Measurements from ENCODE around the gene TMEM30B.
A peak's percentile ranks its signal among the peaks of the same experiment; 100 is the strongest.

The TMEM30B gene

GRCh38 chr14:61287196-61287595 is 6.1 kb upstream of the TMEM30B start:
- no peak overlapping the region for H3K4me3 ChIP-seq (ENCODE audit: low read length)
- DNase-seq (ENCODE audit: low read depth): no peak
- no peak for TF ChIP-seq CTCF (conservative IDR thresholded peaks at IDR 0.05; ENCODE audit: low read length)

- TF ChIP-seq CTCF (conservative IDR thresholded peaks at IDR 0.05; ENCODE audit: low read length): no peak
- no peak overlapping the region for H3K4me3 ChIP-seq (ENCODE audit: low read length)
- no peak for DNase-seq (ENCODE audit: low read depth)
These were observed 4.2 kb upstream of the TMEM30B start for GRCh38 chr14:61285364-61285763.

- TF ChIP-seq CTCF (conservative IDR thresholded peaks at IDR 0.05; ENCODE audit: low read length): no peak
- no peak for DNase-seq (ENCODE audit: low read depth)
- H3K4me3 ChIP-seq (ENCODE audit: low read length): no peak overlapping the region
These were observed 2.9 kb upstream of the TMEM30B start for GRCh38 chr14:61284001-61284400.

GRCh38 chr14:61282746-61283145 is 1.6 kb upstream of the TMEM30B start:
- H3K4me3 ChIP-seq (ENCODE audit: low read length): no peak overlapping the region
- no peak for DNase-seq (ENCODE audit: low read depth)
- TF ChIP-seq CTCF (conservative IDR thresholded peaks at IDR 0.05; ENCODE audit: low read length): no peak

GRCh38 chr14:61281948-61282275 is 774 bp upstream of the TMEM30B start:
- peak; percentile 39 for DNase-seq (ENCODE audit: low read depth)
- TF ChIP-seq CTCF (conservative IDR thresholded peaks at IDR 0.05; ENCODE audit: low read length): no peak
- no peak overlapping the region for H3K4me3 ChIP-seq (ENCODE audit: low read length)

- peak; percentile 16 for DNase-seq (ENCODE audit: low read depth)
- no peak; the same call in 1 of the 2 replicates for TF ChIP-seq CTCF (conservative IDR thresholded peaks at IDR 0.05; ENCODE audit: low read length)
- H3K4me3 ChIP-seq (ENCODE audit: low read length): peak overlapping the region; percentile 26
These were observed 482 bp downstream of the TMEM30B start for GRCh38 chr14:61280526-61281185.

- no peak for DNase-seq (ENCODE audit: low read depth)
- no peak overlapping the region for H3K4me3 ChIP-seq (ENCODE audit: low read length)
- TF ChIP-seq CTCF (conservative IDR thresholded peaks at IDR 0.05; ENCODE audit: low read length): no peak
These were observed 1.0 kb downstream of the TMEM30B start for GRCh38 chr14:61280092-61280525.

Data from AG10803 (cell line).